GM13977 (cell line): ENCODE results near the gene DYRK2.

Experiments
- DNase-seq: peaks from one replicate; pipeline ENCODE4 v3.0.0; 2012; ENCODE audit warnings: low spot score
- in situ Hi-C: fragments of 300-500 bp; cut with MboI; formaldehyde crosslinking; loops from one replicate; pipeline ENCODE4 v1.12.0; 2022; ENCODE audit warnings: low sequenced_read_pairs, low pct_unique_long_range_greater_than_20kb, mixed read lengths, inconsistent platforms; ENCODE audit not compliant: unreplicated experiment
- TF ChIP-seq, protein P1 (sequence below): IDR thresholded peaks from 2 replicates; pipeline ENCODE4 v1.5.1; 2012; ENCODE audit warnings: mild to moderate bottlenecking, control low read depth; ENCODE audit not compliant: insufficient read depth; ENCODE audit errors: extremely low read depth, missing control alignments

DYRK2 gene

DNA sequence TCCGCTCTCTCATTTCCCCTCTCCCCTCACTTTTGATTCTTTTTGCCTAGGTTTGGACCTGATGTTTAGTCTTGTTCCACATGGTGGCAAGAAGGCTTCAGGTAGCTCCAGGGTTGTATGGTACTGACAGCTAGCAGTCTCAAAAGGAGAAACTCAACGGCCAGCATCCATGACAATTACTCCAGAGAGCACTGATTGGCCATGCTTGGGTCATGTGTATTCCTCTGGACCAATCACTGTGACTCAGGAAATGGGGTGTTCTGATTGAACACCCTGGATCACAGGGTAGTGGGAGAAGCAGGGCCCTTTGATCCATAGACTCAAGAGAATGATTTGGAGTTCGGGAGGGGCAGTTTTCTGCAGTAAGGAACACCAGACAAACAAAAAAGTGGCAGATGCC lies 45.3 kb downstream of the DYRK2 start:
- DNase-seq = no peak
- TF ChIP-seq, protein P1, sequence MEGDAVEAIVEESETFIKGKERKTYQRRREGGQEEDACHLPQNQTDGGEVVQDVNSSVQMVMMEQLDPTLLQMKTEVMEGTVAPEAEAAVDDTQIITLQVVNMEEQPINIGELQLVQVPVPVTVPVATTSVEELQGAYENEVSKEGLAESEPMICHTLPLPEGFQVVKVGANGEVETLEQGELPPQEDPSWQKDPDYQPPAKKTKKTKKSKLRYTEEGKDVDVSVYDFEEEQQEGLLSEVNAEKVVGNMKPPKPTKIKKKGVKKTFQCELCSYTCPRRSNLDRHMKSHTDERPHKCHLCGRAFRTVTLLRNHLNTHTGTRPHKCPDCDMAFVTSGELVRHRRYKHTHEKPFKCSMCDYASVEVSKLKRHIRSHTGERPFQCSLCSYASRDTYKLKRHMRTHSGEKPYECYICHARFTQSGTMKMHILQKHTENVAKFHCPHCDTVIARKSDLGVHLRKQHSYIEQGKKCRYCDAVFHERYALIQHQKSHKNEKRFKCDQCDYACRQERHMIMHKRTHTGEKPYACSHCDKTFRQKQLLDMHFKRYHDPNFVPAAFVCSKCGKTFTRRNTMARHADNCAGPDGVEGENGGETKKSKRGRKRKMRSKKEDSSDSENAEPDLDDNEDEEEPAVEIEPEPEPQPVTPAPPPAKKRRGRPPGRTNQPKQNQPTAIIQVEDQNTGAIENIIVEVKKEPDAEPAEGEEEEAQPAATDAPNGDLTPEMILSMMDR = no peak
- in situ Hi-C loops = no loop called here

DNA sequence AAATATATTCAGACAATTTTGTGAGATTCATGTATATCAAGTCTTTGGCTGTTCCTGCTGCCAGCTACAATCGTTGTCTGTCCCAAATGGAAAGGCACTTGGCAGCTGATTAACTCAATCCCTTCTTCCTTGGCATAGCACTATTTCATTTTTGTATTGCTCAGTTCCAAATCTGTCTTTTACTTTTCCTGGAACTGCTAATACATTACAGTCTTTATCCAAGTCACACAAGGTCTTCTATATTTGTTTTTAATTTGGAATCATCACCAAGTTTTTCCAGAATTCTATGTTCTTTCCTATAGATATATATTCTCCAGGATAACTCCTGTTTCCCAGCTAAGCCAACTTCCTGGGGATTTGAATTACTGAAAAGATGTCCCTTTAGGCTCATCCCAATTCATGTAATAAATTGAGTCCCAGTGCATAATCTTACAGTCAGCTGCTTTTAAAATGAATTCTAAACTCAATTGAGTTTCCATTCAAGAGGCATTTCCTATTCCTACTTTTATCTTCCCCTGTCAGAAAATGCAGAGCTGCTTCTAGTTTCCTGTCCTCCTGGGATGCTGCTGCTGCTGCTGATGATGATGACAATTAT lies 45.9 kb downstream of the DYRK2 start:
- TF ChIP-seq, protein P1 = no peak
- in situ Hi-C loops = no loop called here
- no peak for DNase-seq

DNA sequence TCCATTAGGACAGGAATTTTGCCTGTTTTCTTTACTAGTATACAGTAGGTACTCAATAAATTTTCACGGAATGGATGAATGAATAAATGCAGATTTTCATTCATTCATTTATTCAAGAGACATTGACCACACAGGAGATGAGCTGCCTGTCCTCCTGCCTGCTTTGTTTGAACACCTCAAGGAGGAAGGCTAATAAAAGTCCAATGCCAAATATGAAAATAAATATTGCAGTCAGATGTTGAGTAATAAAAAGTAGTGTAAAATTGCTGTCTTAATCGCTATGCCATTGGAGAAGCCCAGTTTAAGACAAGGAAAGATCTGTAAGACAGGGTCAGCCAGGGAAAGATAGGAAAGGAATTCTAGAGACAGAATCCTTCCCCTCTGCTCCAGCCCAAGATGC lies 47.4 kb downstream of the DYRK2 start:
- DNase-seq = no peak
- in situ Hi-C loops = no loop called here
- TF ChIP-seq, protein P1 = no peak

DNA sequence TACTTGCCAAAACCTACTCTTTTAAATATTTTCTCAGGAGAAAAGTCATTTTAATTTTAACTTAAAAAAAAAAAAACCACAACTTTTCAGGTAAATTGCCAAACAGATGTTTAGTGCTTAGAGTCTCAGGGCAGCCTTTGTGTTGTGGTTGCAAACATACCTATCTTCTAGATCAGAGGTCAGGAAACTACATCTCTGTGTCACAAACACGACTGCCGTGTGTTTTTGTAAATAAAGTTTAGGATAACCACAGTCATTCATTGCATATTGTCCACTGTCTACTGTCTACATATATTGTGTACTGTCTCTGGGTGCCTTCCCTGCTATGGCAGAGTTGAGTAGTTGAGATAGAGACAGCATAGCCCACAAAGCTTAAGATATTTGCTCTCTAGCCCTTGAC lies 48.9 kb downstream of the DYRK2 start:
- TF ChIP-seq, protein P1 = no peak
- no peak for DNase-seq

DNA sequence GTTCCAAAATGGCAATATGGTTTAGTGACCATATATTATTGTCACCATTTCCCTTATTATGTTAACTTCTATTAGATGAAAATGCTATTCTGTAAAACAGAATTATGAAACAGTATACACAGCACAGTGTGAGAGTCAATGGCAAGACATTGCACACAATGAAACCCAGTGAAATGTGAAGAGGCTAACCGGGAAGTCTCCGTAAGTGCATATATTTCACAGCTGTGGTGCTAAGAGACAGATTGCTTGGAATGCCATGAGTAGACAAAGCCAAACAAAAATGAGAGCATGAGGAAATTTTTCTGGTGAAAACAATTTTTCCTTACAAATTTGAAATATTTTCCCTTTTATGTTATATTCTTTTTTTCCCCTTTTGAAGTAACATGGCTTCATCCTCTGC lies 49.4 kb downstream of the DYRK2 start:
- TF ChIP-seq, protein P1 = no peak
- in situ Hi-C loops = no loop called here
- DNase-seq = no peak

More for the DNA sequence above, 48.9 kb downstream of the DYRK2 start:
- in situ Hi-C loops = no loop called here

DNA sequence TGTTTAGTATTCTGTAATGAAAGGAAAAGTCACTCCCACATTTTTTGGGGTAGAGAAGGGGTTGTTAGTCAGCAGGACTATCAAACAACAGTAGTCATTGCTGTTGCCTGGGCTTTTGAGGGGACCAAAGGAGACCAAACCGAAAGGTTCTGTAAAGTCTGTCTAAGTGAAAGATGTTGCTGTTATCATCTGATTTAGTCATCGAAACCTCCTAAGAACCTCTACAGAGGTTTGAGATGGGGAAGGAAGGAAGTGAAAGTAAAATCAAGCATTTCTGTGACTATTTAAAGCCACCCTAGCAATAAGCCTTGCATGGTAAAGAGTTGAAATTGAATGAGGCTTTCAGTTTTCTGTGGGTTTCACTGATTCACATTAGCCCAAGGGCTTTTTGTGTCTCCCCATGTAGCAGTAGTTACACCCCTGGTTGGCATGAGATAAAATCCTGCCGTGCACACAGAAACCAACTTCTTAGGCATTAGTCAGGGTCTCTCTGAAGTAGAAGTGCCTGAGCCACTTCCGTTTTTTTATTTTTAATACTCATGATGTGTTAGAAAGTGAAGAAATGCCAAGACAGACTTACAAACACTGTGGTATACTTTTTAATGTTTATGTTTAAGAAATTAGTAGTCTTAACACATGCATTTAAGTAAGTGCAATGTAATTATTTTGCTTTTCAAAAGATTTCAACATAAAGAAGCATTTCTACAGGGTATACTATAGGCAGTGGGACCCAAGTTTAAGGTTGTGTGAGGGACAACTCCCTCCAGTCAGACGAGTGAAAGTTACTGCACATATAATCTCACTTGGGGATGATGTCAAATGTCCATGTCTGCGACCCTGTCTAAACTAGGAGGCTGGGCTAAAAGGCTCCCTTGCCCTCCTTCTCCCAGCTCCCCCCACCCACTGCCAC lies 50.4 kb downstream of the DYRK2 start:
- TF ChIP-seq, protein P1 = no peak
- in situ Hi-C loops = no loop called here

More for the DNA sequence above, 50.4 kb downstream of the DYRK2 start:
- peak; percentile 53 for DNase-seq
